ENCODE results near the gene ZNF280B. TPM values are rescaled to one million over a fixed set of nuclear protein-coding genes. Genes with fewer than 3 reads are reported as not detected.

Gene ZNF280B
- total RNA-seq, 2 donors from 2014 or later, result 10.9 to 15.3 TPM

GRCh38 chr22:22485524-22485923 lies 23.0 kb downstream of the ZNF280B start:
- DNase-seq, result no peak
- Mint-ChIP-seq H3K36me3 (ENCODE audit: low read depth) (peaks cover 44% of the 10 kb centered on the region), H3K4me3 (no peak overlapping the region), H3K27me3 (ENCODE audit: insufficient read depth) (peaks cover 5% of the 10 kb centered on the region), H3K9me3 (no peaks in the 10 kb centered on the region), H3K4me1 (no peaks in the 10 kb centered on the region), H3K27ac (no peak overlapping the region)
- no peak overlapping the region for H3K4me3 ChIP-seq (ENCODE audit: low read length)
- TF ChIP-seq, protein P1, sequence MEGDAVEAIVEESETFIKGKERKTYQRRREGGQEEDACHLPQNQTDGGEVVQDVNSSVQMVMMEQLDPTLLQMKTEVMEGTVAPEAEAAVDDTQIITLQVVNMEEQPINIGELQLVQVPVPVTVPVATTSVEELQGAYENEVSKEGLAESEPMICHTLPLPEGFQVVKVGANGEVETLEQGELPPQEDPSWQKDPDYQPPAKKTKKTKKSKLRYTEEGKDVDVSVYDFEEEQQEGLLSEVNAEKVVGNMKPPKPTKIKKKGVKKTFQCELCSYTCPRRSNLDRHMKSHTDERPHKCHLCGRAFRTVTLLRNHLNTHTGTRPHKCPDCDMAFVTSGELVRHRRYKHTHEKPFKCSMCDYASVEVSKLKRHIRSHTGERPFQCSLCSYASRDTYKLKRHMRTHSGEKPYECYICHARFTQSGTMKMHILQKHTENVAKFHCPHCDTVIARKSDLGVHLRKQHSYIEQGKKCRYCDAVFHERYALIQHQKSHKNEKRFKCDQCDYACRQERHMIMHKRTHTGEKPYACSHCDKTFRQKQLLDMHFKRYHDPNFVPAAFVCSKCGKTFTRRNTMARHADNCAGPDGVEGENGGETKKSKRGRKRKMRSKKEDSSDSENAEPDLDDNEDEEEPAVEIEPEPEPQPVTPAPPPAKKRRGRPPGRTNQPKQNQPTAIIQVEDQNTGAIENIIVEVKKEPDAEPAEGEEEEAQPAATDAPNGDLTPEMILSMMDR (conservative IDR thresholded peaks at IDR 0.05), result no peak
- no peaks in the 10 kb centered on the region for H3K27me3 ChIP-seq (ENCODE audit: control insufficient read depth, insufficient read depth, low read length, poor library complexity, severe bottlenecking)
- H3K36me3 ChIP-seq (ENCODE audit: control insufficient read depth, insufficient read depth, low read length), result peaks cover 55% of the 10 kb centered on the region
- no peak overlapping the region for H3K27ac ChIP-seq (ENCODE audit: low read depth, low read length)
- H3K4me1 ChIP-seq (ENCODE audit: control insufficient read depth, insufficient read depth, low read length), result no peaks in the 10 kb centered on the region
- H3K9ac ChIP-seq (ENCODE audit: extremely low read depth, low read length, poor library complexity, severe bottlenecking), result no peak overlapping the region
- WGBS, 2 experiments (ENCODE audit: insufficient coverage in 1 of 2, insufficient read length in 1 of 2), result 84 to 94% methylated on average over 3 of the region's 3 CpGs
- H3K9me3 ChIP-seq (ENCODE audit: control insufficient read depth, low read length), result no peaks in the 10 kb centered on the region

DNA sequence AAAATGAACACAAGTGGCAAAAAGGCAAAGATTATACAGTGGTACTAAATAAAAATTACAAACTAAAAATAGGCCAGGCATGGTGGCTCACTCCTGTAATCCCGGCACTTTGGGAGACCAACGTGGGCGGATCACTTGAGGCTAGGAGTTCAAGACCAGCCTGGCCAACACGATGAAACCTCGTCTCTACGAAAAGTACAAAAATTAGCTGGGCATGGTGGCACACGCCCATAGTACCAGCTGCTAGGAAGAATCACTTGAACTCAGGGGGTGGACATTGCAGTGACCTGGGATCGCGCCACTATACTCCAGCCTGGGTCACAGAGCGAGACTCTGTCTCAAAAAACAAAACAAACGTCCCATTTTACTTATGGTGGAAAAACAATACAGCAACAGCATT lies 24.5 kb downstream of the ZNF280B start:
- H3K4me1 Mint-ChIP-seq, result no peaks in the 10 kb centered on the region
- Histone ChIP-seq H3K9ac (ENCODE audit: extremely low read depth, low read length, poor library complexity, severe bottlenecking) (no peak overlapping the region), H3K27ac (ENCODE audit: low read depth, low read length) (no peak overlapping the region), H3K4me3 (ENCODE audit: low read length) (no peak overlapping the region), H3K9me3 (ENCODE audit: control insufficient read depth, low read length) (no peaks in the 10 kb centered on the region), H3K4me1 (ENCODE audit: control insufficient read depth, insufficient read depth, low read length) (no peaks in the 10 kb centered on the region), H3K27me3 (ENCODE audit: control insufficient read depth, insufficient read depth, low read length, poor library complexity, severe bottlenecking) (no peaks in the 10 kb centered on the region), H3K36me3 (ENCODE audit: control insufficient read depth, insufficient read depth, low read length) (peaks cover 44% of the 10 kb centered on the region)
- TF ChIP-seq, protein P1 (conservative IDR thresholded peaks at IDR 0.05), result no peak
- no peak overlapping the region for H3K27ac Mint-ChIP-seq
- H3K27me3 Mint-ChIP-seq (ENCODE audit: insufficient read depth), result peaks cover 14% of the 10 kb centered on the region
- no peak for DNase-seq
- H3K9me3 Mint-ChIP-seq, result no peaks in the 10 kb centered on the region
- H3K36me3 Mint-ChIP-seq (ENCODE audit: low read depth), result peaks cover 38% of the 10 kb centered on the region
- 87 to 97% methylated on average over 9 to 11 of the region's 11 CpGs for WGBS, 2 experiments (ENCODE audit: insufficient coverage in 1 of 2, insufficient read length in 1 of 2)
- H3K4me3 Mint-ChIP-seq, result no peak overlapping the region

DNA sequence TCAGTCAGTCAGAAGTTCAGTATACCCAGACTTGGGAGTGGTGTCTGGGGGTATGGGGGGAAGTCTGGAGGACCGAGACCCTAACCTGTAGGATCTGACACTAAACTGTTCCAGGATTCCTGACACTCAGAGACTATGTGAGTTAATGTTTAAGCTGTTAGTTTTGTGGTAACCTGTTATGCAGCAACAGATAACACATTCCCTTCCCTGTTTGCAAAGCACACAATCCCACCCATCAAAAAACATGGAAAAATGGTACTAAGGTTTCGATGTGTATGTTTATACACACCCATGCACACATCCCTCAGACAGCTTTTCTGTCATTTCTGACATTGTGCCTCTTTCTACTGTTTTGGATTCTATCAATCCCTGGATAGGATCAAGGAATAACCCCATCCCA lies 27.6 kb downstream of the ZNF280B start:
- Mint-ChIP-seq H3K9me3 (no peaks in the 10 kb centered on the region), H3K27ac (no peak overlapping the region), H3K27me3 (ENCODE audit: insufficient read depth) (peaks cover 19% of the 10 kb centered on the region), H3K36me3 (ENCODE audit: low read depth) (peaks cover 16% of the 10 kb centered on the region), H3K4me3 (no peak overlapping the region), H3K4me1 (no peaks in the 10 kb centered on the region)
- Histone ChIP-seq H3K27me3 (ENCODE audit: control insufficient read depth, insufficient read depth, low read length, poor library complexity, severe bottlenecking) (no peaks in the 10 kb centered on the region), H3K27ac (ENCODE audit: low read depth, low read length) (no peak overlapping the region), H3K9ac (ENCODE audit: extremely low read depth, low read length, poor library complexity, severe bottlenecking) (no peak overlapping the region), H3K9me3 (ENCODE audit: control insufficient read depth, low read length) (no peaks in the 10 kb centered on the region), H3K4me1 (ENCODE audit: control insufficient read depth, insufficient read depth, low read length) (no peaks in the 10 kb centered on the region), H3K36me3 (ENCODE audit: control insufficient read depth, insufficient read depth, low read length) (peaks cover 16% of the 10 kb centered on the region), H3K4me3 (ENCODE audit: low read length) (no peak overlapping the region)
- DNase-seq, result no peak
- 89 to 100% methylated on average over 1 to 2 of the region's 2 CpGs for whole genome bisulfite sequencing, 2 experiments (ENCODE audit: insufficient coverage in 1 of 2, insufficient read length in 1 of 2)
- TF ChIP-seq, protein P1 (conservative IDR thresholded peaks at IDR 0.05), result no peak
